ENCODE data around the gene ELAVL3.

Gene ELAVL3

DNA sequence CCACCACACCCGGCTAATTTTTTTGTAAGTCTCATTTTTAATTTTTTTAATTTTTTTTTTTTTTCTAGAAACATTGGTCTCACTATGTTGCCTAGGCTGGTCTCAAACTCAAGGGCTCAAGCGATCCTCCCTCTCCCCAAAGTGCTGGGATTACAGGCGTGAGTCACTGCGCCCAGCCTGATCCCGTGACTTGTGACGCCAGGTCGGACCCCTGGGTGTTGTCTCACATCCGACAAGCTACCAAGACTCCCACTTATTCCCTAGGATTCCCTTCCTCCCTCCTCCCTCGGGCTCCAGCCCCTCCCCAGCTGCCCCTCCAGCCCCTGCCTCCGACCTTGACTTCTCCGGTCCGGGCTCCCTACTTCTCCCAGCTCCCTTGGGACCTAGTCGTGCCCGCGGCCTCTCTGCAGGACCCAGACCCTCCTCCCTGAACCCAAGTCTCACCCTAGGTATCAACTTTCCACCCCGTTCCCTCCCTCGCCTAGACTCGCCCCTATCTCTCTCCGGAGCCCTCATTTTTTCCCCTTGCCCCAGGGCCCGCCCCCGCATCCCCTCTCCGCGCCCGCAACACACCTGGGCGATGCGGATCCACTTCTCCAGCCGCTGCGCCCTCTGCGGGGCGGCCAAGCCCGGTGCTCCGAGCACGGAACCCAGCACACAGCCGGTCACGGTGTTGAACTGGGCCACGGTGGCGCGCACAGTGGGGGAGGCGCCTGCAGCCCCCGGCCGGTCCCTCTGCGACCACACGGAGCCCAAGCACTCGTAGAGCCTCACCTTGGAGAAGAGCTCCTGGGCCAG is 74.8 kb downstream of the ELAVL3 start:
- DNase-seq (ENCODE audit: low spot score) = peak; percentile 52
- TF ChIP-seq, protein P1, sequence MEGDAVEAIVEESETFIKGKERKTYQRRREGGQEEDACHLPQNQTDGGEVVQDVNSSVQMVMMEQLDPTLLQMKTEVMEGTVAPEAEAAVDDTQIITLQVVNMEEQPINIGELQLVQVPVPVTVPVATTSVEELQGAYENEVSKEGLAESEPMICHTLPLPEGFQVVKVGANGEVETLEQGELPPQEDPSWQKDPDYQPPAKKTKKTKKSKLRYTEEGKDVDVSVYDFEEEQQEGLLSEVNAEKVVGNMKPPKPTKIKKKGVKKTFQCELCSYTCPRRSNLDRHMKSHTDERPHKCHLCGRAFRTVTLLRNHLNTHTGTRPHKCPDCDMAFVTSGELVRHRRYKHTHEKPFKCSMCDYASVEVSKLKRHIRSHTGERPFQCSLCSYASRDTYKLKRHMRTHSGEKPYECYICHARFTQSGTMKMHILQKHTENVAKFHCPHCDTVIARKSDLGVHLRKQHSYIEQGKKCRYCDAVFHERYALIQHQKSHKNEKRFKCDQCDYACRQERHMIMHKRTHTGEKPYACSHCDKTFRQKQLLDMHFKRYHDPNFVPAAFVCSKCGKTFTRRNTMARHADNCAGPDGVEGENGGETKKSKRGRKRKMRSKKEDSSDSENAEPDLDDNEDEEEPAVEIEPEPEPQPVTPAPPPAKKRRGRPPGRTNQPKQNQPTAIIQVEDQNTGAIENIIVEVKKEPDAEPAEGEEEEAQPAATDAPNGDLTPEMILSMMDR (IDR thresholded peaks at IDR 0.05; ENCODE audit: borderline replicate concordance, control extremely low read depth, extremely low read depth, insufficient read depth, missing control alignments) = no peak
- in situ Hi-C loops (cut with MboI; ENCODE audit: low sequenced_read_pairs, unreplicated experiment) = no loop called here

DNA sequence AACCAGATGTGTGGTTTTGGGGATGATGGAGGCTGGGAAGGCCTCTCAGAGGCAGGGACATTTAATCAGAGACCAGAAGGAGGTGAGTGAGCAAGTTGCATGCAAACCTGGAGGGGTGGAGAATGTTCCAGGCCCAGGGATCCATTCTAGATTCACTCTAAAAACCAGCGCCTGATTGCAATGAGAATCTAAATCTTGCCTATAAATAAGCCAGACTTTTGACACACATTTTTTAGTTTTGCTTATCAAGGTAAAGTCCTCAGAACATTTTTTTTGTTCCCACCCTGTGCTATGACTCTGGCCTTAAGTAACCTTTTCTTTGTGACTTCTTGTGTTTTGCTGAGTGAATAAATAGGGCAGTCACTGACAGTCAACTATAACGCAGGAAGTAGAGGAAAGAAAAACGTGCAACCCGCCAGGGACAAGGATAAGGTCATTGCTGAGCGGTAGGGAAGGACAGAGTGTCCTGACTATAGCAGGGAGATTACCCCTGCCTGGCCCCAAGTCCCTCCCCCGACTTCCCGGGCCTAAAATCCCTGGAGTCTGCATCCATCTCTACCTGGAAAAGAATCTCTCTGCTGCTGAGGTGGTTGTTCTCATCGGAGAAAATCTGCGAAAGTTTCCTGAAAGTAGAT is 76.1 kb downstream of the ELAVL3 start:
- DNase-seq (ENCODE audit: low spot score) = no peak
- TF ChIP-seq, protein P1 (IDR thresholded peaks at IDR 0.05; ENCODE audit: borderline replicate concordance, control extremely low read depth, extremely low read depth, insufficient read depth, missing control alignments) = no peak
- in situ Hi-C loops (cut with MboI; ENCODE audit: low sequenced_read_pairs, unreplicated experiment) = no loop called here

DNA sequence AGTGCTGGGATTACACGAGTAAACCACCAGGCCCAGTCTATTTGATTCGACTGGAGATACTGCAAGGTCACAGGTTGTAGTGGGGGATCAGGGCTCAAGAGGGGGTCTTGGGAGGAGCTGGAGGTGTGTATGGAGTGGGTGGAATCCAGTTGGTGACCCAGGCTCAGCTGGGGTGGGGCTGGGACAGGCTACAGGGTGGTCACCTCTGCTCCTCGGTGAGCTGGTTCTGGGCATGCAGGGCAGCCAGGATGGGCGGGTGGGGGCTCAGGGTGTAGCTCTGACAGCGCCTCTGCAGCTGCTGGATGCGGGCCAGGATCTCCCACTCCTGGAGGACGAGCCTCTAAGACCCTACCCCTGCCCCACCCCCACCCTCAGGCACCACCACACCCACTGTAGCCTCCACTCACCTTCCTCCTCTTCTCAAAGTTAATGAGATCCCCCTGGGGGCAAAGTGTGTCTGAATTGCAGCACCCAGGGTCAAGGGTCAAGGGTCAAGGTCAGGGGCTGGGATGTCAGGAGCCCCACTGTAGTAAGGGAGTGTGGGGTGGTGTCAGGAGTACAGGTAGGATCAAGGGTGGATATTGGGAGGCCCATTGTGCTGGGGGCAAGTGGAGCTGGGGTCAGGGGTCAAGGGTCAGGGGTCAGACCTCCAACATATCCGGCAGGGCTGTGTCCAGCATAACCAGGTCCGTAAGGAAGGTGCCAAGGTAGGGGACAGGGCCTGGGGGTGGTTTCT is 78.9 kb downstream of the ELAVL3 start:
- in situ Hi-C loops (cut with MboI; ENCODE audit: low sequenced_read_pairs, unreplicated experiment) = no loop called here
- TF ChIP-seq, protein P1 (IDR thresholded peaks at IDR 0.05; ENCODE audit: borderline replicate concordance, control extremely low read depth, extremely low read depth, insufficient read depth, missing control alignments) = no peak
- peak; percentile 27 for DNase-seq (ENCODE audit: low spot score)

Data from GM13976 (cell line).